GM19324 (cell line): ENCODE measurements around the gene PGBD4.
A peak's percentile ranks its signal among the peaks of the same experiment; 100 is the strongest.

Experiments used
- ATAC-seq: cut with Tn5 transposase; IDR thresholded peaks from one replicate; pipeline ENCODE4 v1.9.1; 2021; ENCODE audit warnings: mild to moderate bottlenecking, moderate library complexity; ENCODE audit not compliant: unreplicated experiment, low FRiP score

Gene PGBD4

GRCh38 chr15:34101366-34102174, at the start of gene PGBD4, which contains the start of gene EMC7:
PGBD4 (plus strand) TSS chr15:34102083; CDS start chr15:34102532, 449 bp downstream.
EMC7 (minus strand) TSS chr15:34101862; CDS start chr15:34101839, 23 bp downstream.
- ATAC-seq = peak; percentile 99

GRCh38 chr15:34054081-34054707, 47.7 kb upstream of the PGBD4 start:
- ATAC-seq = no peak

- ATAC-seq = no peak
Measured at GRCh38 chr15:34055868-34056595, 45.9 kb upstream of the PGBD4 start.

GRCh38 chr15:34056911-34057310, 45.0 kb upstream of the PGBD4 start:
- no peak for ATAC-seq

GRCh38 chr15:34059476-34059875, 42.4 kb upstream of the PGBD4 start:
- ATAC-seq = no peak

- no peak for ATAC-seq
Measured at GRCh38 chr15:34059946-34060345, 41.9 kb upstream of the PGBD4 start.

- ATAC-seq = no peak
Measured at GRCh38 chr15:34064438-34064837, 37.4 kb upstream of the PGBD4 start.

GRCh38 chr15:34065261-34065660, 36.6 kb upstream of the PGBD4 start:
- ATAC-seq = no peak

GRCh38 chr15:34065941-34066340, 35.9 kb upstream of the PGBD4 start:
- ATAC-seq = no peak

- ATAC-seq = no peak
Measured at GRCh38 chr15:34070003-34070402, 31.9 kb upstream of the PGBD4 start.

- no peak for ATAC-seq
Measured at GRCh38 chr15:34076785-34077184, 25.1 kb upstream of the PGBD4 start.

GRCh38 chr15:34078900-34079299, 23.0 kb upstream of the PGBD4 start:
- no peak for ATAC-seq

GRCh38 chr15:34079904-34080303, 22.0 kb upstream of the PGBD4 start:
- no peak for ATAC-seq

GRCh38 chr15:34084086-34084485, 17.8 kb upstream of the PGBD4 start:
- no peak for ATAC-seq

- ATAC-seq = no peak
Measured at GRCh38 chr15:34085746-34086145, 16.1 kb upstream of the PGBD4 start.

GRCh38 chr15:34099914-34100313, 2.0 kb upstream of the PGBD4 start:
- no peak for ATAC-seq

- peak; percentile 22 for ATAC-seq
Measured at GRCh38 chr15:34102175-34102925, 467 bp downstream of the PGBD4 start.

- no peak for ATAC-seq
Measured at GRCh38 chr15:34106423-34106822, 4.5 kb downstream of the PGBD4 start.

GRCh38 chr15:34107315-34107714, 5.4 kb downstream of the PGBD4 start:
- no peak for ATAC-seq

- no peak for ATAC-seq
Measured at GRCh38 chr15:34109797-34110663, 8.1 kb downstream of the PGBD4 start.
